Activated CD4-positive, alpha-beta T cell treated with anti-CD3 and anti-CD28 coated beads for 24 hours (primary cell): Measurements from ENCODE around the gene GRIN3A.

Source experiments
- DNase-seq, 2 donors: peaks; one replicate each; pipeline ENCODE4 v3.0.0-alpha.2; 2020; ENCODE audit warnings: low read depth in 2 of 2

The GRIN3A gene

DNA sequence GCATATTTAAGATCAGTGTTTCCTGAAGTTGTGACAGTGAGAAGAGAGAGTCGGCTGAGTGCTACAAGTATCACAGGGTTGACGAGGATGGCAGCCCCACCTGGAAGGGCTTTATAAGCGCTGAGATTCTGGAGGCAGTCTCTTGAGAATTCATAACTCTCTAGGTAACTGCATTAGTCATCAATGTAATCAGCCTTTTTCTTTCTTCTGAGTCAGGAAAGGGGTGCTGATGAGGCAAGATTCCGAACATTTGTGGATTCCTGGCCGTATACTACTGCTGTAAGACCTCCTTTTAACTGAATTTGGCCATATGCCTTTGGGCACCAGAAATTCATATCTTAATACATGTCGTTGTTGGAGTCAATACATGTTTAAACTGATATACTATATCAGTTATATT is 211.4 kb downstream of the GRIN3A start:
- DNase-seq = no peak

DNA sequence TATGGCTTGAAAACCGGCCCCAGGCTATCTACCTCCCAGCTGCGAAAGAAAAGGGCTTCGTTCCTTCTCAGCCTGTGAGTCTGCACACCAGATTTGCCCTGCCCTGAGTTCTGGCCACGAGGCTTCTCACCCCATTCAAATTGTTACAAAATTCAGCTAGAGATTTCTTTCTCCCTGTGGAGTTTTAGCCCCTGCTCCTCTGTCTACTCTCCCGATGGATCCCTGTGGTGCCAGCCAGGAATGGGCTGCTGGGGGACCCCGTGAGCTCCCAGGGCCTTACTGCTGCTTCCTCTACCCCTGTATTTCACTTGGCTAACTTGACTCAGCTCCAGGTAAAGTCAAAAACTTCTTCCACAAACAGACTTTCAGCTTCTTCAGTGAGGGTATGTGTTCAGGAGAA is 214.1 kb downstream of the GRIN3A start:
- DNase-seq = no peak
